HG02852 (cell line): ENCODE measurements around the gene NOD2.

Source experiments
- ATAC-seq: cut with Tn5 transposase; IDR thresholded peaks from one replicate; pipeline ENCODE4 v1.9.1; 2021; ENCODE audit warnings: mild to moderate bottlenecking, moderate library complexity; ENCODE audit not compliant: unreplicated experiment

The NOD2 gene

DNA sequence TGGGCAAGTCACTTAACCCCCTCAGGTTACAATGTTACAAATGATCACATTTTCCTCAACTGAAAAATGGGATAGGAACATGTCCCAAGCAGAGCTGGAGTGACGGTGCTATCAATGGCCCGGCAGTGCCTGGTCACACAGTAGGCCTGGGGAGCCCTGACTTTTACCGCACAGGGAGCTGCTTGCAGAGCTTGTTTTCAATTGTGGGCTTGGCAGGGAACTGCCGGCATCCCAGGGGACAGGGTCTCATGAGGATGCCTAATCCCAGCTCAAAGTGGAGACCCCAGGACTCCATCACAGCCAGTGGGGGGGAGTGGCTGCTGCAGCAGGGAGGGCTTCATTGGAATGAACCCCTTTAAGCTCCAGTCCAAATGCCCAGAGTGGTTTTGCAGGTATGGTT, 23.7 kb upstream of the NOD2 start:
- ATAC-seq = no peak

DNA sequence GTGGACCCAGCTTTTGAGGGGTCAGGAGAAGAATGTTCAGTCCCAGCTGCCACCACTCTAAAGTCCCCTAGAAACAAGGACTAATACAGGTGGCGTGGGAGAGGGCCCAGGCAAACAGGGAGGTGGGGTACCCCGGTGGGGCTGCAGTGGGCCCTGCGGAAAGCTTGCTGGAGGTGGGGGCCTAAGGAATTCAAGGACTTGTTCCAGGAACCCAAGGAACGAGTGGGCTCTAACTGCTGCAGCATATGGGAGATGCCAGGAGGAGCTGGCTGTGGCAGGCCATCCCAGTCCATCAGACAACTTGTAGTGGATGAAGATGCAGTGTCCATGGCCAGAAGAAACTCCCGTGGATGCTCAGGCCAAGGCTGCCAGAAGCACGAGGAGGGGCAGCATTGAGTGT, 22.9 kb upstream of the NOD2 start:
- ATAC-seq = no peak

DNA sequence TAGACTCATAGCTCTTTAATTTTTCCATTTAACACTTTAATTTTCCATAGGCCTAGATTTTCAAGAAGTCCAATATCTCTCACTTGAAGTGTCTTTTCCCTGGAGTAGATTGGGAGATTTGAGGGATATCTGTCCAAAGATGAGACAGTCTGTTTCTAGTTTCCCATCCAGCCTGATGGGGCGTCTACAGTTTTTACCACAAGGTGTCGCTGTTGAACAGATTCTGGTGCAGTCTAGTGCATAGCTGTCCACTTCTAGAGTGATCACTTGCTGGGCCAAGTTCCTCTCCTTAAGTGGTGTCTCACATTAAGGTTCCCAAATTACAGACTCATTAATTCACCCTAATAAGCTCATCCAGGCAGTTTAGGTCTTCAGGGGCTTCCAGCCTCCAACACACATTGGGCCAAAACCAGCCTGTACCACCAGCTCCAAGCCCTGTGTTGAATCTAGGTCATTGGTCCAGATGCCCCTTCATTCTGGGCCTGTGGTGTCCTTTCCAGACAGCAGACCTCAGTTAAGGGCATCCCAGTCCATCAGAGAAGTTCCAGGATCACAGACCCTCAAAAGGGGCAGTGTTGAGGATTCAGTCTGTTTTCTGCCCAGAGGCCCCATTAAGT, 21.7 kb upstream of the NOD2 start:
- no peak for ATAC-seq

DNA sequence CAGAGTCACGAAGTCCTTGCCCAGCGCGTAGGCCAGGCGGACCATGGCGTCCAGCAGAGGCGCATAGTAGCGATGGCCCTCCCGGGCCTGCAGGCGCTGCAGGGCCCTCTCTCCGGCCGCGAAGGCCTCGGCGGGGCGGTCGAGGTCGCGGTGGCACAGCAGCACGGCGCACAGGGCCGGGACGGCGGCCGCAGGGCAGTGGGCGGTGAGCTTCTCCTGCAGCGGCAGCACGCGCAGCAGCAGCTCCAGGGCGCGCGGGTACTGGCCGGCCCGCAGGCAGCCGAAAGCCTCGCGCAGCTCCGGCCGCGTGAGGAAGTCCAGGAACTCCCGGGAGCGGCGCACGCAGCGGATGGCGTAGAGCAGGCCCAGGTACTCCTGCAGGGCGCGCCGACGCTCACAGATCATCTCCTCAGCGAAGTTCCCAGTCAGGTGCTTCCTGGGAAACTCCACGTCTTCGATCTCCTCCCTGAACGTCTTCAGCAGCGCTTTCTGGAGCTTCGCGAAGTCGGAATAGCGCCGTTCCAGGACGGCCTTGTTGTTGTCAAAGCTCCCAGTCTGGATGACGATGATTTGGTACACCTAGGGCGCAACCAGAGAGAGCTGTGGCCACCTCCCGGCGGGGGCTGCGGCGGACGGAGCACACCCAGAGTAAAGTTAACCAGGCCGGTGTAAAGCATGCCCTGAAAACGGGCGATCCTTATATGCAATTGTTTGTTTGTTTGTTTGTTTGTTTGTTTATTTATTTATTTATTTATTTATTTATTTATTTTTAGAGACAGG, 19.7 kb upstream of the NOD2 start:
- no peak for ATAC-seq

DNA sequence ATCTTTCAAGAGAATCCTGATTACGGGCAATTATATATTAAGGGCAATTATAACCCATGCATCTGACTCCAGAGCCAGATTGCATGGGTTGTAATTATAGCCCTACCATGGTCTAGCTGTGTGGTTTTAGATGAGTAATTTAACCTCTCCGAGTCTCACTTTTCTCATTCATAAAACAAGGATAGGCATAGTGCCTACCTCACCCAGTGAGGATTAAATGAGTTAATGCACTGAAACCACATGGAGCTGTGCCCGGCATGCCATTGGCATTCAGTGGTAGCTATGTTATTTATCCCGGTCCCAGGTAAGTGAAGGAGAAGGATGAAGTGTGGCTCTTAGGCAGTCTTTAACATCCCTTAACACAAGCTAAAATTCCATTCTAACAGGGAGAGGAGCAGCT, 18.6 kb upstream of the NOD2 start:
- no peak for ATAC-seq

DNA sequence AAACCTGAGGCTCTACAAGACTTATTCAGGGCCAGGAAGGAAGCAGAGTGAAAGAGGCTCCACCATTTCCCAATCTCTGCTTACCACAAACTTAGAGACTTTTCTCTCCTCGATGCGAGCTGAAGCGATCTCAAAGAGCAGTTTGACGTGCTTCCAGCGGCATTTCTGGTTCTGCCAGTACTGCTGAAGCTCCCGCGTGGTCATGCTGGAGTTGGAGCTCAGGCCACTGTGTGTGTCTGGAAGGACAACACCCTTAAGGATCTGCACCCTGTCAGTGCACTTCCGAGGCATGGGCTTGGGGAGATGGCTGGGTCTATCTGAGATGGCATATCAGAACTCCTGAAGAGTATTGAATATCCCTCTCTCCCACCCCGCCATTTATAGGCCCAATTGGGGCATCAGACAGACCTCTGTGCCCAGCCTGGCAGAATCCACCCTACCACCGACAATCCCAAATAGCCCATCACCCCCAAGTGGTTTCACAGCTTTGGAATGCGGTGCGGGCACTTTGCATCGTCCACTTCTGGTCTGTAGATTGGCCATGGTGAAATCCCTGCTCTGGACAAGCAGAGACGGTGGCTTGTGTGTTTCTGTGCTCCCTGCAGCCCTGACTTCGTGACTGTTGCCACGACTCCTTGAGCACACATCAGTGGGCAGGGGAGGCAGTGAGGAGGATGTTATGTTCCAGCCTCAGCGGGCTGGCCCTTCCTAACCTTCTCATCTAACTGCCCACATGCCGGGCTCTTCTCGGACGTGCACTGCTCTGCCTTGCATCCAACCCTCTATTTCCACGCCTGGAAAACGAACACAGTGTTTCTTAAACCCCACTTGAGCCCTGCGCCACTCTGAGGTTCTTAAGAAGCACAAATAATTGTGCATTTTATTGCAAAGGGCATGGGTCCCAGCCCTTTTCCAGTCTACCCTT, 17.5 kb upstream of the NOD2 start:
- no peak for ATAC-seq

DNA sequence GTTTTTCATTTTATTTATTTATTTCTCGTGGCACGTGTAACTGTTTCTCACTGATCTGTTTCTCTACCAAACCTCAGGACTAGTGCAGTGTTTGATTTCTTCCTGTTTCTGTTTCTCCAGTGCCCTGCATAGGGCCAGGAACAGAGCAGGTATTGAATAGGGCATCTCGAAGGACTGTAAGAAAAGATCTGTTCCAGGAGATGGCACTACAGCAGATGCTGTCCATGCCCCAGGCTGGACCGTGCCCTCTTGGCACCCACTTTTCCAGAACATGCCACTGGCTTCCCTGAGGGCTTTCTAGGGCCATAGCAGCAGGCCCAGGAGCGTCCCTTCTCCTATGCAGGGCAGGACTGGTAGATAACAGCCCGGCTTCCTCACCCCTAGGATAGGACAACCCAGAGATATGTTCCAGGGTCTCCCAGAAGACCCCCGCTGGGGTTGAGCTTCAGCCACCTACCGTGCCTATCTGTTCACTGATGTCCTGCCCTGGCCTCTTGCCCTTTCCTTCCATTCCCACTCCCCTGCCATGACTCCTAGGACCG, 16.7 kb upstream of the NOD2 start:
- no peak for ATAC-seq

DNA sequence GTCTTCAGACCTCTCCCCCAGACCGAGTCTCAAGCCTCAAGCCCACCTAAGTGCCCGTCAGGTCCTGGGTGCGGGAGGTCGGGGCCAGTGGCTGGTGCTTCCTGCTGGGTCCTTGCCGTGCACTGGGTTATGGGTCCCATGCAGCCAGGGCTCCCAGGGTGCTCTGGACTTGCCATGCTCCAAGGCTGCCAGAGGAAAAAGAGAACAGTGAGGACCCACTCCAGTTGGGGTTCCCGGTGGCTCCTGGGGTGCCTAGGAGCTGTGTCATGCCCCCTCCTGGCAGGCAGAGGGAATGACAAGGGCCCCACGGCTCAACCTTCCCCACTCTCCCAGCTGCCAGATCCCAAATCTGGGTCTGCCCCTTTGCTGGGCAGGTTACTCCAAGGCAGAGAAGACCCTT, 16.1 kb upstream of the NOD2 start:
- ATAC-seq = no peak

DNA sequence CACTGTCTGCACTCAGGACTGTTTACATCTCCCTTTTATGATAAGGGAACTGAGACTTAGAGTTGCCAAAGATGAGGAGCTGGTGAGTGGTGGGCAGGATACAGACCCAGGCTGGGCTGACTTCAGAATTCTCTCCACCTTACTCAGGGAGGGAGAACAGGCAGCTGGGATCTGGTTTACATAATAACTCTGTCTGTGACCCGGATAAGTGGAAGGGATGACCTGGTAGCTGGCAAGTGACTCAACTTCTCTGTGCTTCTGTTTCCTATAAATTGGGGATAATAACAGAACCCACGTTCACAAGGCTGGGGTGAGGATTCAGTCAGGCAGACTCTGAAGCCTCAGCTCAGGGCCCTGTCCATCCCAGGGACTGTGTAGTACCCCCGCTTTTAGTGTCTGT, 14.9 kb upstream of the NOD2 start:
- ATAC-seq = no peak

DNA sequence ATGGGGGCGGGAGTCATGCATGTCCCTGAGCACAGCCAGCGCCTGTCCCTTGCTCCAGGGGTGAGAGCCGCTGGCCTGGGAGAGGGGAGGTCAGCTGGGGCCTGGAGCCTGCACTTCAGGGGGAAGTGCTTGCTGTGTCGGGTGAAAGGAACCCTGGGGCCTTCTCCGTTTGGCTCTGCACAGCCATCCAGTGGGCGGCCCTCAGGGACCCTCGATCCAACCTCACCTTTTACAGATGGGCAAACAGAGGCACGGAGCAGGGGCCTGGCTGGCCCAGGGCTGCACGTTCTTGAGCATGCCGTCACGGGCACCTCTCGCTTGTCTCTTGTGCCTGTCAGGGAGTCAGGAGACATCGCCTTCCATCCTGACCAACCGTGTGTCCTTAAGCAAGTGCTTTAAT, 14.1 kb upstream of the NOD2 start:
- no peak for ATAC-seq

DNA sequence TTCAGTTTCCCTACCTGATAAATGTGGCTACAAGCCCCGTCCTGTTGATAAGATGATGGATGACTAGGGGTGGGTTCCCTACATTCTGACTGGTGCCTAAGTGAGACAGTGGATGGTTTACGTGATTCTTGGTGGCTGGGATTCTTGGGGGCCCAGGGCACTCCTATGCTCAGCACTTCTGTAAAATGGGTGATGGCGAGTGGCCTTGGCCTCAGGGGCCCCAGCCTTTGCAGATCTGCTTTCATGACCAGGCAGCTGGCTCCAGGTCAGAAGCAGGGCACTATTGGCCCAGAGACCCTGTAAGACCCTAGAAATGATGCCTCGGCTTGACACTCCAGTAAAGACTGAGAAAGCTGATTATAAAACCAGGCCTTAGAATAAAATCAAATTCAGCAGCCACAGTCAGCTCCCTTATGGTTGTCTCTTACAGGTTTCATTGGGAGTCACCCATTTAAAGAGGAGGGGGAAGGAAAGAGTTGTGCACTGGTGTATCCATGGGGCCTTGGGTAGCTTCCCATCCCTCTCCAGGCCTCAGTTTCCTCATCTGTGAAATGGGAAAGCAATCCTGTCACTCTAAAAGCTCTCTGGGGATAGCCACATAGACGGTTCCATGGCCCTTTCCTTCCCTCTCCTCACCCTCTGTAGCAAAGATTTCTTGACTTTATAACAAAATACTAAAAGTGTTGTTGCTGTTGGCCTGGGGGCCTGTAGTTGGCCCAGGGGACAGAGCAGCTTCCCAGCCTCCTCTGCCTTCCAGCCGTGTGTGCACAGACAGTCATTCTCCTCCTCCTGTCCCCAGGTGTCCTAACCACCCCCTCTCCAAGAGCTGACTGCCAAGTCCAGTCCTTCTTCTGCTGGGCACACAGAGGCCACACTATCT, 13.5 kb upstream of the NOD2 start:
- no peak for ATAC-seq

DNA sequence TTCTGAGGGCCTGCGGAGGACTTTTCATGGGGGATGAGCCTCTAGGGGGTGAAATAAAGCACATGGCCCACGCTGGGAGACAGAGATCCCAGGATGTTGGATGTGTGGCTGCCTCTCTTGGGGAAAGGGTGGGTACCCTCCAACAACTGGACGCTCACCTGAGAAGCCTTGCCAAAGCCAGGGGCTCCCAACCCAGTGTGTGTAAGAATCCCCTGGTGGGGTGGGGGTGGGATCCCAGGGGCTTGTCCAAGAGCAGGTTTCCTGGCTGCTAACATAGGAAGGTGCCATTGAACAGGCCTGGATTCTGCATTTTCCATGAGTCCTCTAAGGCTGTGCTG, 12.9 kb upstream of the NOD2 start:
- no peak for ATAC-seq

DNA sequence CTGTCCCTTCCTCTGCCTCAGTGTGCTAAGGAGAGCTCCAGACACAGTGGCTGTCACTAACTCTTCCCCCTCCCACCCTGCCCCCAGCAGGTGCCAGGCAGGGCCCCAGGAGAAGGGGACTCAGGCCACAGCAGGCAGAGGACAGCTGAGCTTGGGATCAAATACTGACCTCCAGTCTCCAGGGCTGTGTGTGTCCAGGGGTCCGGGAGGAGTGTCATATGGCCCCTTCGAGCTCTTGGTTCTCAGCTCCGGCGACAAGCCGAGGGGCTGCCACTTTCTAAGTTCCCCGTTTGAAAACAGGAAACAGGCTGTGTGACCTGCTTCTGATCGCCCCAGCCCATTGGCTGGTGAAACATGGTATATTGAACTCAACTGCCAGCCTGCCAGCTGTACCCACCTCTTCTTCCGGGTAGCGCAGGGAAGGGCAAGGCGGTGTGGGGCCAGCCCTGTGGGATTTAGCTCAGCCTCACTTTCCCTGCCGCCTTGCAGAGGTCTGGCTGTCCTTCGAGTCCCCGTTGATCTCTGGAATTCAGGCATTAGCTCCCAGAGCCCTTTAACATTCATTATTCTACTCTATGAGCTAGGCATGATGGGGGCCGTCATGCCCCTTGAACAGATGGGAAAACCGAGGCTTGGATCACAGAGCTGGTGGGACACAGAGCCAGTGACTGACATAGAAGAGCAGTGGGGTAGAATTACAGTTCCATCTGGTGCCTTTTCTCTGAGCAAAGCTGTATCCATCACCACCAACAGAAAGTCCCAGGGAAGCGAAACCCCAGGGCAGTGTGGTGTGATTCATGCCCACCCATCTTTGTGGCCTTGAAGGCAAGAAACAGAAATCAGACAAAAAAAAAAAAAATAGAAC, 12.2 kb upstream of the NOD2 start, which contains the start of gene SNX20:
Gene SNX20, minus strand, starts transcription at position 292 of the 865 bp plus-strand sequence. CDS start 3,786 bp downstream, outside the sequence.
- peak; percentile 34 for ATAC-seq

DNA sequence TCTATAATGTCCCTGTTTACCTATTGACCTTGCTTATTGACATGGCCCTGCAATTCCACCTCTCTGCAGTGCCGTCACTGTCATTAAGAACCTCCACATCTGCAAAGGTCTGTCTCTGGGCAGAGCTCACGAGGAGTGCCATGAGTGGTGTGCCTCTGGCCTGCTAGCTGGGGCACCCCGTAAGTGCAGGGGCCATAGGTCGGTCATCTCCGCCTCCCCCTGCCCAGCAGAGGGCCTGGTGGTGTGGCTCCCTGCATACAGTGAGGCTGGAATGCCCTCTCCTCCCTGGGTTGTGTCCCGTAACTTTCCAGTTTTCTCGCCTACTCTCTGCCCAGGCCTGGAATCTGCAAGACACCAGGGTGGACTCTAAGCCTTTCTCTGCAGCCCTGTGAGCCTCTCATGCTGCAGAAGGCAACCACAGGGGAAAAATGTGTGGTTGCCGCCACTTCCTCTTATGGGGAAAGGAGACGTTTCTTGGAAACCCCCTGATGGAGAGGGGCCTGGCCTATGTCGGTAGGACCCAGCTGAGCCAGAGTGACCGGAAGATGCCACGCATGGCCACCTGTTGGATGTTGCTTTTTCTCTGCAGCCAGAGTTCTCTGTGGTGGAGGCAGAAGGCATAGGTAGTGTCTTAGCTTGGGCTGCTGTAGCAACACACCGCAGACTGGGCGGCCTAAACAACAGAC, 9.6 kb upstream of the NOD2 start:
- ATAC-seq = peak; percentile 75

DNA sequence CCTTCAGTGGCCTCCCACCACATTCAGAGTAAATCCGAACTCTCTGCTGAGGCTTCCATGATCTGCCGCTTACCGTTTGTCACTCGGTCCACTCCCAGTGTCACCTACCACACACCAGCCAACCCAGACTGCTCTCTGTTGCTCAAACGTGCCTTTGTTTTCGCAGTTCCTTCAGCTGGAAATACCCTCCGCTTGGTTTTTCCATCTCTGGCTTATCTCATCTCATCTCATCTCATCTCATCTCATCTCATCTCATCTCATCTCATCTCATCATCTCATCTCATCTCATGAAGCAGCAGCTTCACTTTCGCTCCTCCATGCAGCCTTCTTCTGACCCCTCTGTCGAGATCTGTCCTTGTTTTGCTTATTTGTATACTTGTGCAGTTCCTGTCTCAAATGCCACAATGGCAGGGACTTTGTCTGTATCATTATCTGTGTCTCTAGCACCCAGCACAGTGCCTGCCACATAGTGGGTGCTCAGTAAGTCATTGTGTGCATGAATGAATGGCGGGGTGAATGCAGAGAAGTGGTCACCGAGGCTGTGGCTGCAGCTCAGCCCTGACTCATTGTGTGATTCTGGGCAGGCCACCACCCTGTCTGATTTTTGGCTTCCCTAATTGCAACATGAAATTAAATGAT, 8.5 kb upstream of the NOD2 start:
- no peak for ATAC-seq

DNA sequence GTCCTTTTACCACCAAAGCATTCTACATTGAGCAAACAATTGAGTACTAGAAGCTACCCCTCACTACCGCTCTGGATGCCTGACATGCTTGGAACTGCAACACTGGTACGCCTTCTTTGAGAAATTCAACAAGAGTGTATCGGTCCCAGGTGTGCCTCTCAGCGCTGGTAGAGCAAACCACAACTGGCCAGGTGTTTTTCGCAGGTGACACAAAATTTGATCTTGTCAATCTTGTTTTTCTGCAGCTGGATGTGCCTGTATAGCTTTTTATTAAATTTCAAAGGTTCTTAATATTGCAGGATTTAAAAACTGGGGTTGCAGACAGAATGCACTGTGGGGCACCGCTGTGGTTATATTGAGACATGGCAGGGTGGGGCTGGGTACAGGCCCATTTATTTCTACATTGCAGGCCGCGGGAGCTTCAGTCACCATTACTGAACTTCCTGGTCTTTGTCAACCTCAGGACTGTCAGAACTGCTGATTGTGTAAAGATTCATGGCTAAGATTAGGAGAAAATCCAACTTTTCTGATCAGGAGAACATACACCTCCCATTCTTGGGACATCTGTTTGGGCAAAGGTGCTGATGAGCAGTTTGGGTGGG, 7.8 kb upstream of the NOD2 start:
- ATAC-seq = no peak

DNA sequence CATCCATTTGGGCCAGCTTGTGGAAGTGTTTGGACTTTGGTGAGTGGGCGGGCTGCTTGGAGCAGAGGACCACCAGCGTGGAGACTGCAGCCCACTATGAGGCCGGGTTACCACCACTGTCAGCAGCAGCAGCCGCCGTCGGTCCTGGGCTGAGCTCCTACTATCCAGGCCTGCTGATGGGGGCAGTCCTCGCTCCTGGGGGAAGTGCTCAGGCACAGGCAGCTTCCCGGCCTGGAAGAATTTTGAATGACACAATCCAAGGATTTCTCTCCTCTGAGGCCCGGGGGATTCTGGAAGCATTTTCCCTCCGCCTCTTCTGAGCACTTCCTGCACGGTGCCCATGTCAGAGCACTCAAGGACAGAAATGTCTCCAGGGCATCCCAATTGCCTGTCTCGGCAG, 5.3 kb upstream of the NOD2 start:
- ATAC-seq = no peak

DNA sequence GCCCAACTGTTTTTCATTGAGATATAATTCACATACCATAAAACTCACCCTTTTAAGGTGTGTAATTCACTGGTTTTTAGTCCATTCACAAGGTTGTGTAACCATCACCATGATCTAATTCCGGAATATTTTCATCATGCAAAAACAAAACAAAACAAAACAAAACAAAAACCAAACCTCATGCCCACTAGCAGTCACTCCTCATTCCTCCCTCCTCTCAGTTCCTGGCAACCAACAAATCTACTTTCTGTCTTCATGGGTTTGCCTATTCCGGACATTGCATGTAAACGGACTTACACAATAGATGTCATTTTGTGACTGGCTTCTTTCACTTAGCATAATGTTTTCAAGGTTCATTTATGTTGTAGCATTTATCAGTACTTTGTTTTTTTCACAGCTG, 4.5 kb upstream of the NOD2 start:
- no peak for ATAC-seq
